ENCODE data around the gene HELT.
"Not testable (repeated sequence)": the region's sequence is repeated elsewhere in the genome, so short reads cannot be mapped to it uniquely, and the experiment has no call there.

HELT gene, protein sequence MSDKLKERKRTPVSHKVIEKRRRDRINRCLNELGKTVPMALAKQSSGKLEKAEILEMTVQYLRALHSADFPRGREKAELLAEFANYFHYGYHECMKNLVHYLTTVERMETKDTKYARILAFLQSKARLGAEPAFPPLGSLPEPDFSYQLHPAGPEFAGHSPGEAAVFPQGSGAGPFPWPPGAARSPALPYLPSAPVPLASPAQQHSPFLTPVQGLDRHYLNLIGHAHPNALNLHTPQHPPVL

DNA sequence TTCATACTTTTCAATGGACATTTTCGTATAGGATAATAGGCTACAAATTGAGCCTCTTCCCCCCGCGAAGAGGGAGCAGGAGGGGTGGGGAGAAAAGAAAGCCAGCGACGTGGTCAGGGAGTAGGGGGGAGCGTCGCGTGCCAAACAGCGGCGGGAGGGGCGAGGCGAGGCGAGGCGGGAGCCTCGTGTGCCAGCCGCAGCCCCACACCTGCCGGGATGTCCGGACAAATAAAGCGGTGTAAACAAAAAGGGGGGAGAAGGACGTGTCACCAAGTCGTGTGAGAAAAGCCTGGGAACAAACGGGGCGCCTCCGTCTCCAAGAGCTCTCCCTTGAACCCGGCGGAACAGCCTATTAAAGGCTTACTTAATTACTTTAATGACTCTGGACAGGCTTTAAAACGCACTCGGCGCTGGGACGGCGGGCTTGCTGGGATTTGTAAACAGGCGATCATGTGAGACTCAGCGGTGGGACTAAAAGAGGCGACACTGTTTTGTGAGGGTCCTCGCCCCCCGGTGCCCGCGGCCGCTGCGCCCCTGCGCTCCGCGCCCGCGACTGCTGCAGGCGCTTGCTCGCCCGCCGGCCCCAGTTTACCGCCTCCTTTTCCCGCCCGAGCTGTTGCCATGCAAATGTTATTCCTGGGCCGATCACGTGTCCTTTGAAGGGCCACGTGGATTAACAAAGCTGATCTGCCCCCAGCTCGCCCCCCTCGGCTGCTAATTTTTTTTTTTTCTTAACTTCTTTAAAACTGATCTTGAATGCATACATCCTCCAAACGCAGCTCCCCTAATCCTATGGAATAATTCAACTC lies at the start of gene HELT:
TSS of gene HELT (plus strand) at position 527 of the 809 bp plus-strand sequence. CDS start 439 bp downstream, outside the sequence.
- H3K27ac Mint-ChIP-seq, result no peak within 1 kb of the TSS
- ATAC-seq, result no peak
- peaks cover 10% of the 10 kb centered on the region for H3K4me1 Mint-ChIP-seq
- H3K9me3 Mint-ChIP-seq, result no peaks in the 10 kb centered on the region
- no peak for DNase-seq
- H3K27me3 Mint-ChIP-seq, result peaks cover 88% of the 10 kb centered on the region
- H3K36me3 Mint-ChIP-seq (ENCODE audit: low read depth), result no peaks in the 10 kb centered on the region
- H3K4me3 Mint-ChIP-seq, result no peak within 1 kb of the TSS

DNA sequence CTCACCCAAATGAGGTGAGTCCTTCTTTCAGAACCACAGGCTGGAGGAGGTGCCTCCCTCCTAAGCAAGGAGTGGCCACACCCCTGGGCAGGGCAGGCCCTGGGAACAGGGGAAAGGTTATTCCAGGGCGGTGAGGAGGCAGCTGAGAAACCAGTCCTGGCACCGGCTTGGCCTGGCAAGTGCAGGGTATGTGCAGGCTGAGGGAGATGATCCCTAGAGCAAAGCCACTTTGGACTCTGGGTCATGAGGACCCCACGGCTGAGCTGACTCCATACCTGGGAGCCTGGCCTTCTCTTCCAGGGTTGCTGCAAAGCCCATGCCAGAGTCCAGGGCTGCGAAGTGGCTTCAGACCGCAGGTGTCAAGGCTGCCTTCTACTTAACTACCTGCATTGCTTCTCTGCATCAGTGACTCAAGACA lies 49.5 kb upstream of the HELT start:
- H3K27me3 Mint-ChIP-seq, result peaks cover 7% of the 10 kb centered on the region
- H3K27ac Mint-ChIP-seq, result no peak overlapping the region
- no peak overlapping the region for H3K4me3 Mint-ChIP-seq

DNA sequence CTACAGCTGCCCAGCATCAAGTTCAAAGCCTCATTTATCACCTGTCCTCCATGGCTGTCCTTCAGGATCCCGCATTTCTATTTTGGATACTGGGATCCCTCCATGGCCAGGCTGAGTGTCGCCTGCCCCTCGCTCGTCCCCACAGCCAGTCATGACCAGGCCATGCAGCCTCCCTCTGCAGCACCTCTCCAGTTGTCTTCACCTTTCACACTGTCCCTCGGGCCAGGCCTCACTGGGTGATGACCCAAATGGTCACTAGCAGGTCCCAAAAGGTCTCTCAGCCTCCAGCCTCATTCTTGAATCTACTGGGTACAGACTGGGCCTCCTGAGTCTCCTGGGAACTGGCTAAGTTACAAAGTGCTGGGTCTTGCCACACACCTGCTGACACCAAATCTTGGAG lies 48.7 kb upstream of the HELT start:
- no peak for ATAC-seq
- no peak overlapping the region for H3K27ac Mint-ChIP-seq
- H3K4me3 Mint-ChIP-seq, result no peak overlapping the region
- H3K4me1 Mint-ChIP-seq, result peaks cover 9% of the 10 kb centered on the region
- peaks cover 6% of the 10 kb centered on the region for H3K36me3 Mint-ChIP-seq (ENCODE audit: low read depth)
- peaks cover 7% of the 10 kb centered on the region for H3K27me3 Mint-ChIP-seq
- DNase-seq, result no peak
- peaks cover 20% of the 10 kb centered on the region for H3K9me3 Mint-ChIP-seq

More for the DNA sequence above, 49.5 kb upstream of the HELT start:
- Mint-ChIP-seq H3K36me3 (ENCODE audit: low read depth) (peaks cover 6% of the 10 kb centered on the region), H3K4me1 (peaks cover 9% of the 10 kb centered on the region), H3K9me3 (peaks cover 22% of the 10 kb centered on the region)
- DNase-seq (no peak), ATAC-seq (peak; percentile 15)

DNA sequence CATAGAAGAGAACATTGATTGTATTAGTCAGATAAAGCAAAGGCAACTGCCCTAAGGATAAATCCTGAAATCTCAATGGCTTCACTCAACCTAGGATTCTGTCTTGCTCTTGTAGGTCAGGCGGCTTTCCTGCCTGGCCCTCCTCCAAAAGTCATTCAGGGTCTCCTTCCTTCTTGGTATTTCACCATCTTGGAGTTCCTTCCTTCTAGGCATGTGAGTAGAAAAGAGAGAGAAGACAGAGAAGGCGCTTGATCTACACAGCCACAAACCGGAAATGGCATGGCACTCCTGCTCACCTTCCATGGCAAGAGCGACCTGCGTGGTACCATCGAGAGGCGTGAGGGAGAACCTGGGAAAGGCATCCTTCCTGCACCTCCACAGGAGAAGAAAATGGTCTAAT lies 45.3 kb upstream of the HELT start:
- Mint-ChIP-seq H3K4me1 (no peaks in the 10 kb centered on the region), H3K36me3 (ENCODE audit: low read depth) (no peaks in the 10 kb centered on the region), H3K9me3 (peaks cover 15% of the 10 kb centered on the region), H3K27ac (no peak overlapping the region), H3K4me3 (no peak overlapping the region), H3K27me3 (peaks cover 5% of the 10 kb centered on the region)
- DNase-seq (no peak), ATAC-seq (no peak)

DNA sequence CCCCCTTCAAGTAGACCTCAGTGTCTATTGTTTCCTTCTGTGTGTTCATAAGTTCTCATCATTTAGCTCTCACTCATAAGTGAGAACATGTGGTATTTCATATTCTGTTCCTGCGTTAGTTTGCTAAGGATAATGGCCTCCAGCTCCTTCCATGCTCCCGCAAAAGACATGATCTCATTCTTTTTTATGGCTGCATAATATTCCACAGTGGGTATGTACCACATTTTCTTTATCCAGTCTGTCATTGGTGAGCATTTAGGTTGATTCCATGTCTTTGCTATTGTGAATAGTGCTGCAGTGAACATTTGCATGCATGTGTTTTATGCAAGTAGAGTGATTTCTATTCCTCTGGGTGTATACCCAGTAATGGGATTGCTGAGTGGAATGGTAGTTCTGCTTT lies 41.9 kb upstream of the HELT start:
- DNase-seq; H3K27ac Mint-ChIP-seq; H3K4me3 Mint-ChIP-seq; H3K4me1 Mint-ChIP-seq; ATAC-seq; H3K9me3 Mint-ChIP-seq; H3K36me3 Mint-ChIP-seq (ENCODE audit: low read depth); H3K27me3 Mint-ChIP-seq: not testable (repeated sequence)

DNA sequence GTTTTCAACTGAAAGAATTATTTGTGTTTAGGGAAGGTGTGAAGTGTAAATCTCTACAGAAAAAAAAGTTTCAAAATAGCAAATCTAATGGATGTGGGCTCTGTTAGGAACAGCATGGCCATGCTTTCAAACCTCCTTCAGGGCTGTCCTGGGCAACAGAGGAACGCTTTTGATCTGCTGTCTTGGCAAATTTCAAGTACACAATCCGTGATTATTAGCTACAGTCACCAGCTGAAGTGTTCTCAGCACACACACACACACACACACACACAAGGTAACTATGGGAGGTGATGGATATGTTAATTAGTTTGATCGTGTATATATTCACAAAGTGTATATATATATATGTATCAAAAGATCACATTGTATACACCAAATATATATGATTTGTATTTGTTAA lies 40.5 kb upstream of the HELT start:
- DNase-seq (no peak), ATAC-seq (no peak)
- Mint-ChIP-seq H3K36me3 (ENCODE audit: low read depth) (no peaks in the 10 kb centered on the region), H3K4me3 (no peak overlapping the region), H3K27me3 (peaks cover 3% of the 10 kb centered on the region), H3K27ac (no peak overlapping the region), H3K4me1 (no peaks in the 10 kb centered on the region), H3K9me3 (no peaks in the 10 kb centered on the region)

DNA sequence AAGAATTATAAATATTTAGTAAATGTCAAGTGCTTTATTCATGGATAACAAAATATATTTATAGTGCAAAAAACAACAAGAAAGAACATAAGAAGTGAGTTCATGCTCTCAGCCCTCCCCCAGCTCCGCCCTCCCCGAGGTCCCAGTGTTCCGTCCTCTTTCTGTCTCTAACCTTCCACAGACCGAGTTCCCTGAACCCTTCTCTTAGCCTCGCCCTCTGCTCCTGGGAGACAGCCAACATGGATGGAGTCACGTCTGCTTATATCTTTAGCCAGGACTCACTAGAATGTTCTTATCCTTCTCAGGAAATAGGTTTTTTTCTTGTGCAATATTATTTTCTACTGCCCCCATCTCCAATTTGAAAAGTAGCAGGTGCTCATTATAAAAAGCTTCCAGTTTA lies 40.1 kb upstream of the HELT start:
- Mint-ChIP-seq H3K27me3 (peaks cover 3% of the 10 kb centered on the region), H3K36me3 (ENCODE audit: low read depth) (no peaks in the 10 kb centered on the region), H3K4me1 (no peaks in the 10 kb centered on the region), H3K9me3 (no peaks in the 10 kb centered on the region), H3K4me3 (no peak overlapping the region), H3K27ac (no peak overlapping the region)
- no peak for DNase-seq
- ATAC-seq, result no peak

DNA sequence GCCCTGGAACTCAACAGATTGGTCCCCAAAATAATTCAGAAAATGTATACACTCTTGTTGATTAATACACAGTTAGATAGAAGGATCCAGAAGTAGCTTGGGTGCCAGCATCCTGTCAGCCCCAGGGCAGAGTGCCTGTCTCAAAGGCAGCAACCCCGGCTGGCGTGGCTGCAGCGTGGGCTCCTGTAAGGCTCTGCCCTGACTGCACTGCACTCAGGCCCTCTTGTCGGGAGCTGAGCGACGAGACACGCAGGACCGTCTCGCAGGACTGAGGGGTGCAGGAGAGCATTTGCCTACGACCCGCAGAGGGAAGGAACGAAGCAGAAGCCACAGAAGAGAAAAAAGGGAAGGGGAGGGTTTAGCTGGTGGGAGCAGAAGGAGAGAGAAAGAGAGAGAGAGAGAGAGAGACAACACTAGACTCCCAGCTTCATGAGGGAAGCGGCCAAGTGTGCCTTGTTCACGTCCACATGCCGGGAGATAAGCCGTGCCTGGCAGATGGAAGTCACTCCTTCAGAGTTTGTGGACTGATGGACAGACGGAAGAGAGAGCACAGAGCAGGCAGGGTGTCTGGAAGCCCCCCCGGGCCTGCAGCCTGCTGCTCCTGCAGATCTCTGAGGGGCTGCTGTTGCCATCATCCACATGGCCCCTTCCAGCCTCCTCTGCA lies 38.7 kb upstream of the HELT start:
- ATAC-seq (no peak), DNase-seq (no peak)
- H3K4me3 Mint-ChIP-seq, result no peak overlapping the region
- no peak overlapping the region for H3K27ac Mint-ChIP-seq
- no peaks in the 10 kb centered on the region for H3K36me3 Mint-ChIP-seq (ENCODE audit: low read depth)
- H3K27me3 Mint-ChIP-seq, result peaks cover 3% of the 10 kb centered on the region
- H3K9me3 Mint-ChIP-seq, result no peaks in the 10 kb centered on the region
- no peaks in the 10 kb centered on the region for H3K4me1 Mint-ChIP-seq

DNA sequence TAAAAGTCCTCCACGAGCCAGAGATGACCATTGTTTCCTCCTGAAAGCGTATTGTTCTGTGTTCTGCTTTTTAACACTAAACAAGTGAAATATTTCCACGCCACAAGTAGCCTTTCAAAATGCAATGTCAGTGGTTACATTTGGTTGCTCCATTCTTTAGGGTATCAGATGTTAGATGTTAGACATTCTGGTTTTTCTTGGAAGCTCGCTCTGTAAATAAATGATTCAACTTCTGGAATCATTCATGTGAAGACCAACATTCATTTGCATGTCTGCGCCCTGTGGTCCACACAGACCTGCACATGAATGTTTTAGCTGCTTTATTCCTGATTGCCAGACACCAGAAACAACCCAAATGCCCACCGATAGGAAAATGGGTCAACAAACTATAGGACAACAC lies 38.0 kb upstream of the HELT start:
- H3K27me3 Mint-ChIP-seq, result peaks cover 3% of the 10 kb centered on the region
- DNase-seq (no peak), ATAC-seq (no peak)
- H3K27ac Mint-ChIP-seq, result no peak overlapping the region
- no peaks in the 10 kb centered on the region for H3K4me1 Mint-ChIP-seq
- no peak overlapping the region for H3K4me3 Mint-ChIP-seq
- H3K36me3 Mint-ChIP-seq (ENCODE audit: low read depth), result no peaks in the 10 kb centered on the region
- H3K9me3 Mint-ChIP-seq, result no peaks in the 10 kb centered on the region

DNA sequence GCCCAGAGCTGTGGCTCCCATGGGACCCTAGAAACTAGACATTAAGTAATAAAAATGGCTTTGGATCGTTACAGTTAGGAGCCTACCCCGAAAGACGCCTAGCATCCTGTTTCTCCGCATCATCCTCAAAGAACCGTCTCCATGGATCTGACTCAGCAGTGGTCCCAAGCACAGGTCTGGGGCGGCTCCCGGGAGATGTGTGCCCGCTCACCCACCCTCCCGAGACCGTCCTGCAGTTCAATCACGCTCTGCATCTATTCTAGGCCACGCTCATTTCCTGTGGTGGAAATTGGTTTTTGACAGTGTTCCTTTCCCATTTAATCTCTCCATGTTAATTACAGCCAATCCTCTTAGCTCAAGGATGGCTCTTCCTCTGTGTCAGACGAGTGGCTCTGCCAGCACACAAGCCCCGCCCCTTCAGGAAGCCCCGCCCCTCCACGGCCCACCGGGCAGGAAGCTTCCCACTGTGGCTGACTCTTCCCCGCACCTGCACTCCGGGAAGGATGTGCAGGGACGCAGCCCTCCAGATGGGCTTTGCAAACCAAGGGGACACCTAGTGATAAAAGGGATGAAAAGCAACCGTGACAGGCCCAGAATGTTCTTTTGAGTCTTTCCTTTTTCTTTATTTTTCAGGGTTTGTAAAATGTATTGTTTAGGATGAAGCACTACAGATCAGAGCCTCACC lies 34.5 kb upstream of the HELT start:
- H3K27ac Mint-ChIP-seq, result no peak overlapping the region
- no peaks in the 10 kb centered on the region for H3K36me3 Mint-ChIP-seq (ENCODE audit: low read depth)
- no peaks in the 10 kb centered on the region for H3K9me3 Mint-ChIP-seq
- DNase-seq (peak; percentile 67), ATAC-seq (peak; percentile 47)
- no peaks in the 10 kb centered on the region for H3K4me1 Mint-ChIP-seq
- no peaks in the 10 kb centered on the region for H3K27me3 Mint-ChIP-seq
- H3K4me3 Mint-ChIP-seq, result no peak overlapping the region

DNA sequence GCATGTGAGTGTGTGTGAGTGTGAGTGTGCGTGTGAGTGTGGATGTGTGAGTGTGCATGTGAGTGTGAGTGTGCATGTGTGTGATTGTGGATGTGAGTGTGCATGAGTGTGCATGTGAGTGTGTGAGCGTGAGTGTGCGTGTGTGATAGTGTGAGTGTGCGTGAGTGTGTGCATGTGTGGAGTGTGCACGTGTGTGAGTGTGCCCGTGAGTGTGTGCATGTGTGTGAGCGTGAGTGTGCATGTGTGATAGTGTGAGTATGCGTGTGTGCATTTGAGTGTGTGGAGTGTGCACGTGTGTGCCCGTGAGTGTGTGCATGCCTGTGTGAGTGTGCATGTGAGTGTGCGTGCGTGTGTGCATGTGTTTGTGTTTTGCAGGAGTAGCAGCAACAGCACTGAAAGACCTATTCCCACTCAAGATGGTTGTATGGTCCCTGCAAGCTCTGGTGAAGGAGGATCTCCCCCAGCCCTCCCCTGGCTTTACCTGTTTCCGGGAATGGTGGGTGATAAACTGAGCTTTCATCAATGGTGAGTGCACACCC lies 30.7 kb upstream of the HELT start:
- H3K27ac Mint-ChIP-seq, result no peak overlapping the region
- H3K27me3 Mint-ChIP-seq, result peaks cover under 1% of the 10 kb centered on the region
- H3K4me3 Mint-ChIP-seq, result no peak overlapping the region
- H3K9me3 Mint-ChIP-seq, result no peaks in the 10 kb centered on the region
- no peaks in the 10 kb centered on the region for H3K4me1 Mint-ChIP-seq
- ATAC-seq (no peak), DNase-seq (no peak)
- H3K36me3 Mint-ChIP-seq (ENCODE audit: low read depth), result no peaks in the 10 kb centered on the region

DNA sequence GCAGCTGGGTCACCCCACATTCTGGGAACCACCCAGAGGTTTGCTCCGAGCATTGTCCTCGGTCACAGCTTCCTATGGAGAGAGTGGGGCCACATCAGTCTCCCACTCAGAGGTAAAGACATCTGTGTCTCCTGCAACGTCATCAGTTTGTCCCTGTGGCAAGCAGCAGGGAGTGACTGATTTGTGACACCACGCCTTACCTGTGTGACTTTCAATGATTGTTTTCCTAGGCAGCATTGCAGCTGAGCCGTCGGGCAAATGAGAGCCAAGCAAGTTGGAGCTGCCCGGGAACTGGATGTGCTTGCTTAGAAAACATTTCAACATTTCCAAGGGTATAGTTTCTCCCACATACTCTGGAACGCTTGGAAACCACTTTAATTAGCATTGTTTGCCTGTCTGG lies 29.7 kb upstream of the HELT start:
- peaks cover 3% of the 10 kb centered on the region for H3K27me3 Mint-ChIP-seq
- no peaks in the 10 kb centered on the region for H3K4me1 Mint-ChIP-seq
- H3K9me3 Mint-ChIP-seq, result no peaks in the 10 kb centered on the region
- H3K4me3 Mint-ChIP-seq, result no peak overlapping the region
- no peaks in the 10 kb centered on the region for H3K36me3 Mint-ChIP-seq (ENCODE audit: low read depth)
- no peak overlapping the region for H3K27ac Mint-ChIP-seq
- no peak for DNase-seq
- no peak for ATAC-seq

DNA sequence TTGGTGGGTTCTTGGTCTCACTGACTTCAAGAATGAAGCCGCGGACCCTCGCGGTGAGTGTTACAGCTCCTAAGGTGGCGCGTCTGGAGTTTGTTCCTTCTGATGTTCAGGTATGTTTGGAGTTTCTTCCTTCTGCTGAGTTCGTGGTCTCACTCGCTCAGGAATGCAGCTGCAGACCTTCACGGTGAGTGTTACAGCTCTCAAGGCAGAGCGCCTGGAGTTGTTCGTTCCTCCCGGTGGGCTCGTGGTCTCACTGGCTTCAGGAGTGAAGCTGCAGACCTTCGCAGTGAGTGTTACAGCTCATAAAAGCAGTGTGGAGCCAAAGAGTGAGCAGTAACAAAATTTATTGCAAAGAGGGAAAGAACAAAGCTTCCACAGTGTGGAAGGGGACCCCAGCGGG lies 29.0 kb upstream of the HELT start:
- DNase-seq; H3K4me1 Mint-ChIP-seq; H3K27ac Mint-ChIP-seq; H3K4me3 Mint-ChIP-seq; H3K27me3 Mint-ChIP-seq; H3K9me3 Mint-ChIP-seq; ATAC-seq; H3K36me3 Mint-ChIP-seq (ENCODE audit: low read depth): not testable (repeated sequence)

DNA sequence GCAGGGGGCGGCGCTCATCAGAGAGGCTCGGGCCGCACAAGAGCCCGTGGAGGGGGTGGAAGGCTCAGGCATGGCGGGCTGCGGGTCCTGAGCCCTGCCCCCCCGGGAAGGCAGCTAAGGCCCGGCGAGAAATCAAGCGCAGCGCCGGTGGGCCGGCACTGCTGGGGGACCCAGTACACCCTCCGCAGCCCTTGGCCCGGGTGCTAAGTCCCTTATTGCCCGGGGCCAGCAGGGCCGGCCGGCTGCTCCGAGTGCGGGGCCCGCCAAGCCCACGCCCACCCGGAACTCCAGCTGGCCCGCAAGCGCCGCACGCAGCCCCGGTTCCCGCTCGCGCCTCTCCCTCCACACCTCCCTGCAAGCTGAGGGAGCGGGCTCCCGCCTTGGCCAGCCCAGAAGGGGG lies 28.2 kb upstream of the HELT start:
- not testable (repeated sequence) for DNase-seq; H3K27ac Mint-ChIP-seq; H3K27me3 Mint-ChIP-seq; H3K36me3 Mint-ChIP-seq (ENCODE audit: low read depth); H3K4me3 Mint-ChIP-seq; ATAC-seq; H3K4me1 Mint-ChIP-seq; H3K9me3 Mint-ChIP-seq

Measured in activated naive CD8-positive, alpha-beta T cell treated with anti-CD3 and anti-CD28 coated beads, Interleukin-2, amount 50 U/mL, for 24 hours (primary cell).